Stimulated activated CD4-positive, alpha-beta T cell treated with anti-CD3 and anti-CD28 coated beads, Interleukin-2, amount 100 ng/mL, for 4 hours (primary cell): ENCODE data around the gene CLCNKB.
A peak's percentile ranks its signal among the peaks of the same experiment; 100 is the strongest.

Experiments used
- DNase-seq: peaks from one replicate; pipeline ENCODE4 v3.0.0-alpha.2; 2020; ENCODE audit warnings: low read depth

Gene CLCNKB

GRCh38 chr1:16076031-16076864 is 32.7 kb downstream of the CLCNKB start:
- DNase-seq: no peak

GRCh38 chr1:16076865-16077238 is 33.3 kb downstream of the CLCNKB start:
- DNase-seq: no peak

GRCh38 chr1:16077406-16078245 is 34.0 kb downstream of the CLCNKB start:
- DNase-seq: no peak

- DNase-seq: peak; percentile 53
Observed at GRCh38 chr1:16078925-16079656, 35.5 kb downstream of the CLCNKB start.

GRCh38 chr1:16080422-16081150 is 37.0 kb downstream of the CLCNKB start:
- no peak for DNase-seq

GRCh38 chr1:16081636-16082035 is 38.1 kb downstream of the CLCNKB start:
- no peak for DNase-seq

GRCh38 chr1:16082283-16083038 is 38.9 kb downstream of the CLCNKB start:
- DNase-seq: peak; percentile 24

- no peak for DNase-seq
Observed at GRCh38 chr1:16083486-16083885, 39.9 kb downstream of the CLCNKB start.

- no peak for DNase-seq
Observed at GRCh38 chr1:16085522-16085921, 41.9 kb downstream of the CLCNKB start.

GRCh38 chr1:16087733-16088132 is 44.2 kb downstream of the CLCNKB start:
- no peak for DNase-seq

- DNase-seq: no peak
Observed at GRCh38 chr1:16088351-16088911, 44.8 kb downstream of the CLCNKB start.

GRCh38 chr1:16088996-16089395 is 45.4 kb downstream of the CLCNKB start:
- no peak for DNase-seq

- DNase-seq: no peak
Observed at GRCh38 chr1:16090076-16090826, 46.7 kb downstream of the CLCNKB start.

- DNase-seq: no peak
Observed at GRCh38 chr1:16091296-16091695, 47.7 kb downstream of the CLCNKB start.

GRCh38 chr1:16092097-16092922 is 48.7 kb downstream of the CLCNKB start:
- DNase-seq: no peak

GRCh38 chr1:16092923-16093511 is 49.4 kb downstream of the CLCNKB start:
- no peak for DNase-seq

- no peak for DNase-seq
Observed at GRCh38 chr1:16093611-16094010, 50.0 kb downstream of the CLCNKB start.

- DNase-seq: no peak
Observed at GRCh38 chr1:16094453-16095158, 51.0 kb downstream of the CLCNKB start.
